Pons (tissue), 1 donor: ENCODE data around the gene UXT.

Source experiments
- DNase-seq: peaks from one replicate; pipeline ENCODE4 v3.0.0-alpha.2; 2016; ENCODE audit warnings: low spot score

UXT gene

DNA sequence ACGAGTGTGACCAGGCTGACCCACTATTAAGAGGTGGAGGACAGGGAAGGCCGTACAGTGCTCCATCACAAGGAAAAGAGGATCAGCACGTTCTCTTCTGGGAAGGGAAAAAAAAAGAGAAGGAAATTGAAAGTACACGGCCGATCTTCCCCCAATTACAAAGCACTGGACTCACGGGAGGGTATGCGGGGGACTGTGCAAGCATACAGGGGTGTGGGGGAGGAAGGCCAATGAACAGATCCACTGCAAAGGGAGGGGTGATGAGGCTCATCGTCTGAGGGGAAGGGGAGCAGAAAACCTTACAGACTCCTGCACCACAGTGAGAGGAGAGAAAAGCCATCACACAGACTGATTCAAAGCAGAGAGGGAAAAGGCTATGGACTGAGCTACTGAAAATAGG is 9.7 kb downstream of the UXT start:
- DNase-seq, result no peak

- DNase-seq, result no peak
These were observed 10.6 kb downstream of the UXT start for GRCh38 chrX:47648376-47648775.

- no peak for DNase-seq
These were observed 12.3 kb downstream of the UXT start for GRCh38 chrX:47646636-47647035.

- DNase-seq, result no peak
These were observed 13.4 kb downstream of the UXT start for GRCh38 chrX:47645530-47645929.

GRCh38 chrX:47644557-47645091 is 14.4 kb downstream of the UXT start:
- no peak for DNase-seq

DNA sequence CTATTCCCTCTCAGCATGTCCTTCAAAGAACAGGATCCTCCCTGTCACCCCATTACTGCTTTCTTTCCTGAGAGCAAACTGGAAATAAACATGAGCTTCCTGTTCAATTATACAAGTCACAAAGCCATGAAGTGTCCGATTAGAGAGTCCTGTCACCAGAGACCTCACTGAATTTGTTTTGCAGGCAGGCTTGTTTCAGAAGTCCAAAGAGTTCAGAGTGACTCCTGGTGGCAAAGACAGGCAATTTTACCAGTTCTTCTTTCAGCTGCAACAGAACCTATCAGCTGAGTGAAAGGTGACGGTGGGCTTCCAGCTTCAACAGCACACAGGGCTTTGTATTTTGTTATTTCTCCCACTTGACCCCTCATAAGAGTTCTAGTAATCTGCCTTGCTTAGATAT is 15.1 kb downstream of the UXT start:
- DNase-seq, result peak; percentile 29

DNA sequence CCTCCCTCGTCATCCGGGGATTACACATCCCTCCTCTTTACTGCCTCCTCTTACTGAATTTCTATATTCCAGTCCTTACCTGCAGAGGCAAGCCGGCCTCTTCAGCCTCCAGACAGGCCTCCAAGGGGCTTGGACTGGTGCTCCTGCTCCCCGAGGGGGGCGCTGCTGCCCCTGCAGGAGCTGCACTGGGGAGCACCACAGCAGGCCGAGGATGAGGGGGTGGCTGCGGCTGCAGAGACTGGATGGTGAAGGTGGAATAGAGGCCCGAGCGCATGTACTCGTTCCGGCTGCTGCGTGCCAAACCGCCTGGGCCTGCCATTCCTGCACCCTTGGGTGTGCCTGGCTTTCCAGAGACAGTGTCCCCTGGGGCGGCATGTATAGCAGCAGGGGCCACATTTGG is 20.2 kb downstream of the UXT start:
- no peak for DNase-seq

- peak; percentile 37 for DNase-seq
These were observed 21.3 kb downstream of the UXT start for GRCh38 chrX:47637546-47638195.

- DNase-seq, result no peak
These were observed 24.0 kb downstream of the UXT start for GRCh38 chrX:47634871-47635575.

GRCh38 chrX:47633689-47634590 is 25.0 kb downstream of the UXT start:
- DNase-seq, result no peak

- no peak for DNase-seq
These were observed 26.3 kb downstream of the UXT start for GRCh38 chrX:47632666-47633065.

DNA sequence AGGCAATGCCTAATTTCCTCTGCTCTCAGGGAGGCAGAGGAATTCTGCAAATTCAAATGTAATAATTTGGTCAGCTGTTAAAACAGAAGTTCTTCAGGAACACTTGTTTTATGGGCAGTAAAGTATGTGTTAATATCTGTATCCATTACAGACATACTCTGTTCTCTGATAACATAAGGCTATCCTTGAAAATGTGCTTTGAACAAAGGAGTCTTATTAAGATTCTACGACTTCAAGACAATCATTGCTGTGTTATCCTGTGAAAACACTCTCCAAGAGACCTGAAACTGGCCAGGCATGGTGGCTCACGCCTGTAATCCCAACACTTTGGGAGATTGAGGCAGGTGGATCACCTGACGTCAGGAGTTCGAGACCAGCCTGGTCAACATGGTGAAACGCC is 27.3 kb downstream of the UXT start:
- DNase-seq, result no peak

DNA sequence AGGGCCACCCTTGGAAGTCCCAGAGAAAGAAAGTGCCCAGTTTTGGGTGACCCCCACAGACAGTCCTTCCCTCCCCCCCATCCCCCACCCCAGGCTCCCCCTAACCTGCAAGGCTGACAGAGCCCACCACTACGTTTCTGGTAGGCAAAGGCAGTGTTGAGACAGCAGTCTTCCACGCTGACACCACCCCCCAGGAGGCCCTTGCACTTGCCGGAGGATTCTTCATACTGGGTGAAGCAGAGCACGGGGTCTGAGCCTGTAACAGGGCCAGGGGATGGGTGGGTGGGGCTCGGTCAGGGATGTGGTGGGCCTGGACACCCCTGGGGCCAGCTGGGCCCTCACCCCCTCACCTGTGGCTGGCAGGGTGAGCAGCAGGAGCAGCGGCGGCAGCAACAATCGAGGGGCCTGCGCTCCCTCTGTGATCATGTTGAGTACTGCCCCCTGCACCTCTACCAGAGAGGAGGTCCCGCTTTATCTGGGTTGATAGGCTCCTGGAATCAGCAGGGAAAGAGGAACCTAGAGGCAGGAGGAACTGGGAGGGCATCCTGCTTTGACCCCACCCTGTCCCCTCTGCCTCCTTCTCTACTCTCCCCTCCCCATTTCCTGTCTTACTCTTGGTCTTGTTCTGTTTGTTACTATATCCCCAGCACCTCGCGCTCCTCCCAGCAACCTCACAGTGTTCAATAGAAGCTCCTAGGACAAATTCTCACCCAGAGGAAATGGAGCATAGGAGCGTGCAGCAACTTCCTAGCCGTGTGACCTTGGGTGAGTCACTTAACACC is 29.4 kb downstream of the UXT start, which contains the start of gene CFP:
TSS of gene CFP (minus strand) at position 512 of the 782 bp plus-strand sequence. CDS start at position 426, 86 bp downstream.
- DNase-seq, result no peak

GRCh38 chrX:47628982-47629381 is 30.0 kb downstream of the UXT start:
- DNase-seq, result no peak

GRCh38 chrX:47625365-47625764 is 33.6 kb downstream of the UXT start:
- no peak for DNase-seq

GRCh38 chrX:47623540-47624027 is 35.4 kb downstream of the UXT start:
- DNase-seq, result peak; percentile 24

GRCh38 chrX:47621851-47622250 is 37.1 kb downstream of the UXT start:
- no peak for DNase-seq

DNA sequence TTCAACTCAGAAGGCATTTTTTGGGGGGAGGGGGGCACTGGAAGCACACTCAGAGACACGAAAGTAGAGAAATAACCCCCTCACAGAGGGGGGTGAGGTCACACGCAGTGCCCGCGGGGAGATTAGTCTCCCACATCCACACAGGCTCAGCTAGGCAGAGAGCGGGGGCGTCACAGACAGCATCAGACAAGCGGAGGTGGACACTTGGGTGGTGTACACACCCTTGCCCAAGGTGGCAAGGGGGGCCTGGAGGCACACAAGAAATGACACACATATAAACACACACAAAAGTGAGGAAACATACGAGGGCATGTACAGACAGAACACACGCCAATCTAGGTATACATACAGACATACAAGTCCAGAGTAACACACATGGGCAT is 38.7 kb downstream of the UXT start:
- no peak for DNase-seq

- DNase-seq, result peak; percentile 46
These were observed 39.3 kb downstream of the UXT start, which contains the start of gene SYN1 for GRCh38 chrX:47619486-47620302. TSS of gene SYN1 (minus strand) at chrX:47619857. CDS start at chrX:47619728, 129 bp downstream.

DNA sequence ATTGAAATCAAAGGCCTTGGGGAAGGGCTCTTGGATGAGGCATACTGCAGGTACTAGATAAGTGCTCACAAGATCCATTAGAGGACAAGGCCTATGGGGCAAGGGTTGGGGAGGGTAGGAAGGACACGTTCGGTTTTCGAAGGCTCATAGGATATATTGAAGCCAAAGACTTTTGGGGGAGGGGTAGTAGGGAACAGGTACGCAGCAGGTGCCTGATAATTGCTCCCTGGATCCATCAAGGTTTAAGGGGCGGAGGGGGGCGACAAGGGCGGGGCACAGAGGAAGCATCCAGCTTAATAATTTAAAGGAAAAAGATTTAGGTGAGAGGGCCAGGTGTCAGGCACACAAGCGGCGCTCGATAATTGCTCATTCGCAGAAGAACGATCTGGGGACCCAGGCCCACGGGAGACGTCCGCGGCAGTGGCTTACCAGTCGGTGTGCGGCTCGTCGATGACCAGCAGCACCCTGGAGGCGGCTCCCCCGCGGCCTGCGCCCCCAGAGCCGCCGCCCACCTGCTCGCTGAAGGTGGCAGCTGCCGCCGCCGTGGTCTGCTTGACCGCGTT is 40.0 kb downstream of the UXT start:
- DNase-seq, result no peak
